Sigmoid colon (tissue), 3 donors: ENCODE data around the gene NDUFA13.

Experiments
- CTCF ChIP-seq, 4 experiments: fragments of 450-650 bp in 3 of 4; fragments of 200-600 bp in 1 of 4; IDR thresholded peaks; one replicate each; pipeline ENCODE4 v1.5.1; 2016 to 2019; ENCODE audit warnings: antibody characterized with exemption in 4 of 4, mild to moderate bottlenecking in 3 of 4, moderate library complexity in 2 of 4
- POLR2A ChIP-seq, 2 donors: fragments of 450-650 bp; IDR thresholded peaks; one replicate each; pipeline ENCODE4 v1.6.1; 2016; ENCODE audit warnings: antibody characterized with exemption in 2 of 2, mild to moderate bottlenecking in 2 of 2, moderate library complexity in 2 of 2

DNA sequence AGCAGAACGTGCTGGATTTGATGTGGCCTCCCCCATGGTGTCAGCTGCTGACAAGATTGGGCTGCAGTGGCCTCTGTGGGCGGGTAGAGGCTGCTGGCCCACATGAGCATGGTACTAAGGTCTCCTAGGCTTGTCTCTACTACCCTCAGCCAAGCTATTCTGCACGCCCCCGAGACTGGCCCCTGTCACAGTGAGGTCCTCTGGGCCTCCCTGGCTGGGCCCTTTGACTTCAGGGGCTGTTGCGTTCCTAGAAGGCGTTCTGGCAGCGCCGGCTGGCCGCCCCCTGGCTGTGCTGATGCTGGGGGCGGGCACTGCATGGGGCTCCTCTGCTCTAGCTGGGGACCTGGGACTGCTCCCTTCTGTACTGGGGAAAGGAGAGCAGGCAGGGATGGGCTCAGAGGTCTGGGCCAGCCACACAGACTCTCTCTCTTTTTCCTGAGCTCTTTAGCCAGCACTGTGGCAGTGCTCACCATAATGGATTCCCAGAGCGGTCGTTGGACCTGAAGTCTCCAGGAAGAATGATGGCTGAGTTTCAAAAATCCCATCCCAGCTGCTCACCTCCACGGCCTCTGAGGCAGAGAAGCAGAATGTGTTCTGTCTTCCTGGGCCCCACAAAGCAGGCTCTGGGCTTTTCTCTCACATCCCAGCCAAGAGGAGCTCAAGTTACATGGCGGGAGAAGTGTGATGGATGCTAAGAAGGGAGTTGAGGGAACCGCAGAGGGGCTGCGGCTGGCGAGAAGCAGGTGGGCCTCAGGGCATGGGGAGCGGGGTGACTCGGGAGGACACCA is 33.0 kb upstream of the NDUFA13 start:
- TF ChIP-seq CTCF (IDR thresholded peaks at IDR 0.05) (no peak), POLR2A (IDR thresholded peaks at IDR 0.05) (no peak)
